ENCODE data around the gene PRKN.

The PRKN gene

GRCh38 chr6:161711938-161712337 is 1015.6 kb downstream of the PRKN start:
- Mint-ChIP-seq H3K27me3 (no peaks in the 10 kb centered on the region), H3K9me3 (peaks cover 4% of the 10 kb centered on the region), H3K27ac (no peak overlapping the region), H3K4me1 (ENCODE audit: low read depth) (no peaks in the 10 kb centered on the region), H3K36me3 (ENCODE audit: low read depth) (no peaks in the 10 kb centered on the region), H3K4me3 (no peak overlapping the region)
- DNase-seq: no peak

- Mint-ChIP-seq H3K9me3 (peaks cover 4% of the 10 kb centered on the region), H3K4me1 (ENCODE audit: low read depth) (no peaks in the 10 kb centered on the region), H3K36me3 (ENCODE audit: low read depth) (no peaks in the 10 kb centered on the region), H3K27me3 (no peaks in the 10 kb centered on the region), H3K27ac (no peak overlapping the region), H3K4me3 (no peak overlapping the region)
- no peak for DNase-seq
These were observed 1016.1 kb downstream of the PRKN start for GRCh38 chr6:161711515-161711914.

GRCh38 chr6:161710698-161711097 is 1016.9 kb downstream of the PRKN start:
- Mint-ChIP-seq H3K4me3 (no peak overlapping the region), H3K27ac (no peak overlapping the region), H3K4me1 (ENCODE audit: low read depth) (no peaks in the 10 kb centered on the region), H3K36me3 (ENCODE audit: low read depth) (no peaks in the 10 kb centered on the region), H3K9me3 (peaks cover 4% of the 10 kb centered on the region), H3K27me3 (no peaks in the 10 kb centered on the region)
- no peak for DNase-seq

- H3K27ac Mint-ChIP-seq: no peak overlapping the region
- no peak for DNase-seq
- no peaks in the 10 kb centered on the region for H3K4me1 Mint-ChIP-seq (ENCODE audit: low read depth)
- no peaks in the 10 kb centered on the region for H3K27me3 Mint-ChIP-seq
- no peaks in the 10 kb centered on the region for H3K9me3 Mint-ChIP-seq
- no peak overlapping the region for H3K4me3 Mint-ChIP-seq
- H3K36me3 Mint-ChIP-seq (ENCODE audit: low read depth): no peaks in the 10 kb centered on the region
These were observed 1026.5 kb downstream of the PRKN start for GRCh38 chr6:161701056-161701455.

GRCh38 chr6:161696801-161697200 is 1030.8 kb downstream of the PRKN start:
- H3K27ac Mint-ChIP-seq: no peak overlapping the region
- no peaks in the 10 kb centered on the region for H3K36me3 Mint-ChIP-seq (ENCODE audit: low read depth)
- no peaks in the 10 kb centered on the region for H3K27me3 Mint-ChIP-seq
- no peak overlapping the region for H3K4me3 Mint-ChIP-seq
- H3K4me1 Mint-ChIP-seq (ENCODE audit: low read depth): no peaks in the 10 kb centered on the region
- H3K9me3 Mint-ChIP-seq: no peaks in the 10 kb centered on the region
- no peak for DNase-seq

GRCh38 chr6:161694995-161695394 is 1032.6 kb downstream of the PRKN start:
- no peaks in the 10 kb centered on the region for H3K36me3 Mint-ChIP-seq (ENCODE audit: low read depth)

GRCh38 chr6:161686655-161687054 is 1040.9 kb downstream of the PRKN start:
- no peak for DNase-seq
- H3K9me3 Mint-ChIP-seq: no peaks in the 10 kb centered on the region
- no peak overlapping the region for H3K27ac Mint-ChIP-seq
- no peaks in the 10 kb centered on the region for H3K4me1 Mint-ChIP-seq (ENCODE audit: low read depth)
- H3K36me3 Mint-ChIP-seq (ENCODE audit: low read depth): no peaks in the 10 kb centered on the region
- no peak overlapping the region for H3K4me3 Mint-ChIP-seq
- no peaks in the 10 kb centered on the region for H3K27me3 Mint-ChIP-seq

More at GRCh38 chr6:161694995-161695394, 1032.6 kb downstream of the PRKN start:
- DNase-seq: no peak
- Mint-ChIP-seq H3K9me3 (no peaks in the 10 kb centered on the region), H3K27me3 (no peaks in the 10 kb centered on the region), H3K4me1 (ENCODE audit: low read depth) (no peaks in the 10 kb centered on the region), H3K4me3 (no peak overlapping the region), H3K27ac (no peak overlapping the region)

- H3K4me3 Mint-ChIP-seq: no peak overlapping the region
- no peaks in the 10 kb centered on the region for H3K4me1 Mint-ChIP-seq (ENCODE audit: low read depth)
- no peak for DNase-seq
- H3K36me3 Mint-ChIP-seq (ENCODE audit: low read depth): no peaks in the 10 kb centered on the region
- H3K9me3 Mint-ChIP-seq: no peaks in the 10 kb centered on the region
- H3K27me3 Mint-ChIP-seq: no peaks in the 10 kb centered on the region
- H3K27ac Mint-ChIP-seq: no peak overlapping the region
These were observed 1042.7 kb downstream of the PRKN start for GRCh38 chr6:161684731-161685475.

GRCh38 chr6:161683400-161683799 is 1044.2 kb downstream of the PRKN start:
- Mint-ChIP-seq H3K36me3 (ENCODE audit: low read depth) (no peaks in the 10 kb centered on the region), H3K4me3 (no peak overlapping the region), H3K27ac (no peak overlapping the region), H3K9me3 (no peaks in the 10 kb centered on the region), H3K27me3 (no peaks in the 10 kb centered on the region), H3K4me1 (ENCODE audit: low read depth) (no peaks in the 10 kb centered on the region)
- no peak for DNase-seq

GRCh38 chr6:161682982-161683381 is 1044.6 kb downstream of the PRKN start:
- Mint-ChIP-seq H3K4me3 (no peak overlapping the region), H3K9me3 (no peaks in the 10 kb centered on the region), H3K4me1 (ENCODE audit: low read depth) (no peaks in the 10 kb centered on the region), H3K27me3 (no peaks in the 10 kb centered on the region), H3K36me3 (ENCODE audit: low read depth) (no peaks in the 10 kb centered on the region), H3K27ac (no peak overlapping the region)
- DNase-seq: no peak

GRCh38 chr6:161679980-161680538 is 1047.5 kb downstream of the PRKN start:
- Mint-ChIP-seq H3K27me3 (no peaks in the 10 kb centered on the region), H3K4me3 (no peak overlapping the region), H3K4me1 (ENCODE audit: low read depth) (no peaks in the 10 kb centered on the region), H3K9me3 (no peaks in the 10 kb centered on the region), H3K36me3 (ENCODE audit: low read depth) (no peaks in the 10 kb centered on the region), H3K27ac (no peak overlapping the region)
- DNase-seq: no peak

- Mint-ChIP-seq H3K4me3 (no peak overlapping the region), H3K36me3 (ENCODE audit: low read depth) (no peaks in the 10 kb centered on the region)
These were observed 1050.4 kb downstream of the PRKN start for GRCh38 chr6:161677188-161677587.

GRCh38 chr6:161676586-161676985 is 1051.0 kb downstream of the PRKN start:
- Mint-ChIP-seq H3K9me3 (no peaks in the 10 kb centered on the region), H3K4me3 (no peak overlapping the region), H3K4me1 (ENCODE audit: low read depth) (no peaks in the 10 kb centered on the region), H3K36me3 (ENCODE audit: low read depth) (no peaks in the 10 kb centered on the region), H3K27me3 (no peaks in the 10 kb centered on the region), H3K27ac (no peak overlapping the region)
- DNase-seq: no peak

More at GRCh38 chr6:161677188-161677587, 1050.4 kb downstream of the PRKN start:
- Mint-ChIP-seq H3K27me3 (no peaks in the 10 kb centered on the region), H3K4me1 (ENCODE audit: low read depth) (no peaks in the 10 kb centered on the region), H3K9me3 (no peaks in the 10 kb centered on the region), H3K27ac (no peak overlapping the region)
- no peak for DNase-seq

- Mint-ChIP-seq H3K4me1 (ENCODE audit: low read depth) (no peaks in the 10 kb centered on the region), H3K9me3 (no peaks in the 10 kb centered on the region), H3K27ac (no peak overlapping the region), H3K27me3 (no peaks in the 10 kb centered on the region), H3K4me3 (no peak overlapping the region), H3K36me3 (ENCODE audit: low read depth) (no peaks in the 10 kb centered on the region)
- DNase-seq: no peak
These were observed 1052.5 kb downstream of the PRKN start for GRCh38 chr6:161674930-161675682.

GRCh38 chr6:161673026-161673425 is 1054.5 kb downstream of the PRKN start:
- Mint-ChIP-seq H3K4me3 (no peak overlapping the region), H3K27ac (no peak overlapping the region)

More at GRCh38 chr6:161673026-161673425, 1054.5 kb downstream of the PRKN start:
- Mint-ChIP-seq H3K9me3 (no peaks in the 10 kb centered on the region), H3K27me3 (no peaks in the 10 kb centered on the region), H3K4me1 (ENCODE audit: low read depth) (no peaks in the 10 kb centered on the region), H3K36me3 (ENCODE audit: low read depth) (no peaks in the 10 kb centered on the region)
- DNase-seq: no peak
